Measurements from ENCODE around the gene EIF4G1.
A peak's percentile ranks its signal among the peaks of the same experiment; 100 is the strongest.
"Not testable (repeated sequence)": the region's sequence is repeated elsewhere in the genome, so short reads cannot be mapped to it uniquely, and the experiment has no call there.

EIF4G1 gene

GRCh38 chr3:184333700-184334099 is 19.3 kb downstream of the EIF4G1 start:
- DNase-seq (ENCODE audit: low read depth in 1 of 2, low spot score in 1 of 2): no peak

GRCh38 chr3:184334470-184335158 is 20.2 kb downstream of the EIF4G1 start:
- DNase-seq (ENCODE audit: low read depth in 1 of 2, low spot score in 1 of 2): no peak

GRCh38 chr3:184335291-184335660 is 20.9 kb downstream of the EIF4G1 start:
- no peak for DNase-seq (ENCODE audit: low read depth in 1 of 2, low spot score in 1 of 2)

GRCh38 chr3:184335661-184336546 is 21.5 kb downstream of the EIF4G1 start:
- peak; percentile 70 to 75 for DNase-seq (ENCODE audit: low read depth in 1 of 2, low spot score in 1 of 2)

- no peak for DNase-seq (ENCODE audit: low read depth in 1 of 2, low spot score in 1 of 2)
These were observed 22.4 kb downstream of the EIF4G1 start for GRCh38 chr3:184336547-184337398.

GRCh38 chr3:184337399-184337714 is 23.0 kb downstream of the EIF4G1 start, which contains the start of gene FAM131A:
TSS of gene FAM131A (plus strand) at chr3:184337600. CDS start at chr3:184337631, 31 bp downstream.
- DNase-seq (ENCODE audit: low read depth in 1 of 2, low spot score in 1 of 2): no peak

- no peak for DNase-seq (ENCODE audit: low read depth in 1 of 2, low spot score in 1 of 2)
These were observed 23.6 kb downstream of the EIF4G1 start for GRCh38 chr3:184337981-184338380.

- DNase-seq (ENCODE audit: low read depth in 1 of 2, low spot score in 1 of 2): no peak
These were observed 24.1 kb downstream of the EIF4G1 start for GRCh38 chr3:184338511-184338945.

- DNase-seq (ENCODE audit: low read depth in 1 of 2, low spot score in 1 of 2): no peak
These were observed 24.6 kb downstream of the EIF4G1 start for GRCh38 chr3:184339001-184339400.

GRCh38 chr3:184339451-184340135 is 25.2 kb downstream of the EIF4G1 start:
- not testable (repeated sequence) for DNase-seq (ENCODE audit: low read depth in 1 of 2, low spot score in 1 of 2)

- DNase-seq (ENCODE audit: low read depth in 1 of 2, low spot score in 1 of 2): no peak
These were observed 27.5 kb downstream of the EIF4G1 start for GRCh38 chr3:184341925-184342324.

- no peak for DNase-seq (ENCODE audit: low read depth in 1 of 2, low spot score in 1 of 2)
These were observed 28.9 kb downstream of the EIF4G1 start for GRCh38 chr3:184343200-184343876.

GRCh38 chr3:184344579-184345316 is 30.3 kb downstream of the EIF4G1 start:
- DNase-seq (ENCODE audit: low read depth in 1 of 2, low spot score in 1 of 2): no peak

- no peak for DNase-seq (ENCODE audit: low read depth in 1 of 2, low spot score in 1 of 2)
These were observed 31.1 kb downstream of the EIF4G1 start for GRCh38 chr3:184345317-184346144.

GRCh38 chr3:184346480-184347190 is 32.2 kb downstream of the EIF4G1 start:
- no peak for DNase-seq (ENCODE audit: low read depth in 1 of 2, low spot score in 1 of 2)

- no peak for DNase-seq (ENCODE audit: low read depth in 1 of 2, low spot score in 1 of 2)
These were observed 33.1 kb downstream of the EIF4G1 start for GRCh38 chr3:184347321-184348056.

- DNase-seq (ENCODE audit: low read depth in 1 of 2, low spot score in 1 of 2): no peak
These were observed 33.6 kb downstream of the EIF4G1 start for GRCh38 chr3:184348057-184348382.

Measured in activated T-helper 1 cell treated with anti-CD3 and anti-CD28 coated beads, Interleukin-2, amount 50 U/mL, for 16 hours (primary cell).